AG08396 (cell line): Measurements from ENCODE around the gene MAGI2.
"Not testable (repeated sequence)": the region's sequence is repeated elsewhere in the genome, so short reads cannot be mapped to it uniquely, and the experiment has no call there.

ENCODE experiments used
- DNase-seq: peaks from one replicate; pipeline ENCODE4 v3.0.0; 2012; ENCODE audit warnings: low spot score, mixed read lengths

MAGI2 gene

DNA sequence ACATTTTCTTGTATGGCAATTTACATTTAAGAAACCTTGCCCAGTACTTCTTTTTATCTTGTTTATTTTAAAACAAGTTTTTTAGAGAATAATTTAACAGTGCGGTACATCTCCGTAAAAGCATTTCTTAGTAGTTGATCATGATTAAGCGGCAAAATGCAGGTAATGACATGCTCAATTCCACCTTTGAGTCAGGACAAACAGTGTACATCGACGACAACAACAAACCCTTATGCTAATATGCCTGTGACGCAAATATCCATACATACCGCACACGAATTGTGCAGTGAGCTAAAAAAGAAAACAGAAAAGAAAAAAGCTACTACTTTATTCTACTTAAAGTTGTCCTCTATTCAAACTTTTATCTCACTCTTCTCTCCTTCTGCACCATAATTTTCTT lies 1.9 kb downstream of the MAGI2 start:
- DNase-seq = no peak

DNA sequence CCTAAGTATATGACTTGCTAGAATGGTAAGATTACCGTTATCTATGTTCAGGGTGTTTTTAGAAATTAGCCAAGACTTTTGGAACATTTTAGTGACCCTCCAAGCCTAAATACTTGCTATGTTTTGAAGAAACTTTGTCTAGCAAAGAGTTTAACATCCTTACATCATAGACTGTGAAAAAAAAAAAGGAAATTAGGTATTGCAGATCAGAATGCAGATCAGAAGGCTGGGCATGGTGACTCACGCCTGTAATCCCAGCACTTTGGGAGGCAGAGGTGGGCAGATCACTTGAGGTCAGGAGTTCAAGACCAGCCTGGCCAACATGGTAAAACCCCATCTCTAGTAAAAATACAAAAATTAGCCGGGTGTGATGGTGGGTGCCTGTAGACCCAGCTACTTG lies 10.7 kb downstream of the MAGI2 start:
- DNase-seq = not testable (repeated sequence)

DNA sequence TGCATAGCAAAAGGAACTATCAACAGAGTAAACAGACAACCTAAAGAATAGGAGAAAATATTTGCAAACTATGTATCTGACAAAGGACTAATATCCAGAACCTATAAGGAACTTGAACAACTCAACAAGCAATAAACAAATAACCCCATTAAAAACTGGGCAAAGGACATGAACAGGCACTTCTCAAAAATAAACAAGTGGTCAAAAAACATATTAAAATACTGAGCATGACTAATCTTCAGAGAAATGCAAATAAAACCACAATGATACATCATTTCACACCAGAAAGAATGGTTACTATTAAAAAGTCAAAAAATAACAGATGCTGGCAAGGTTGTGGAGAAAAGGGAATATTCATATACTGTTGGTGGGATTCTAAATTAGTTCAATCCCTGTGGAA lies 17.1 kb downstream of the MAGI2 start:
- no peak for DNase-seq

DNA sequence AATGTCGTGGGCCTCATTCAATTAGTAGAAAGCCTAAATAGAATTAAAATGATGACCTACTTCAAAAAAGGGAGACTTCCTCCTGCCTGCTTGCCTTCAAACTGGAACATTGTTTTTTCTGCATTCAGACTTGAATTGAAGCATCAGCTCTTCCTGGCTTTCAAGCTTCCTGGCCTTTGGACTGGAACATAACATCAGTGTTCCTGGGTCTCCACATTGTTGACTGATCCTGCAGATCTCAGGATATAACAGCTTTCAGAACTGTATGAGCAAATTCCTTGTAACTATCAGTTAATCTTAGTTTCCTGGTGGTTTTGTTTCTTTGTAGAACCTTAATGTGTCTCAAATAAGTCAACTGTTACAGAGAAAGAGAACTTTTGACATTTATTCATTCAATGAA lies 18.6 kb downstream of the MAGI2 start:
- no peak for DNase-seq

DNA sequence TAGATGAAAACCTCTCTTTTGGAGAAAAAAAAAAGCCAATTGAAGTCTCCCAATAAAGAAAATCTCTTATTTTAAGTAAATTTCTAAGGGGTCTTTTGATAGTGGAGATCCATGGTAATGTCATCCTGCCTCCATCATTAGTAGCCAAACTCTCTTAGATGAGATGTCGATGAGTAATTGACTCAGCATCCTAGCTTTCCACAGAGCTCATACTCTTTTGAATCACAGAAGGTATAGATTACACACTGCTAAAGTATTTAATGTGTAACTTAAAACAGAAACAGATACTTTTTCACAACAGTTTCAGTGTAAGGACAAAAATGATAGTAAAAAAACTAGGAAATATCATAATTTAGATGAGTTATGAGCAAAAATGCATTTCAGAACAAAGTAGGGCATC lies 19.4 kb downstream of the MAGI2 start:
- peak; percentile 21 for DNase-seq

DNA sequence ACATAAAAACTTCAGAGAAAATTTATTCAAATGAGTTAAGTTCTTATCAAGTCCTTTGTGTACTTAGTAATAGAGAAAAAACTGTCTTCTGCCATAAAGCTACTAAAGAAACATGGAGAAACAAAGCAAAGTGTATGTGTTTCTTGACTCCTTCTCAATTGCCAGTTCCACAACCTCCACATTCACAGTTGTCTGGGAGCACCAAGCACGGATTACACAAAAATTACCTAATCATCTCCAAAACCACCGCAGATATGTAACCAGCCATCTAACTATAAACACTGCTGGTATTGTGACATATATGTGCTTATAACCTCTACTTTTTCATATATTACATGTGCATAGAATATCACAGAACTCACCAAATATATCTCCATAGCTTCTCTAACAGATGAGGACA lies 23.1 kb downstream of the MAGI2 start:
- DNase-seq = no peak

DNA sequence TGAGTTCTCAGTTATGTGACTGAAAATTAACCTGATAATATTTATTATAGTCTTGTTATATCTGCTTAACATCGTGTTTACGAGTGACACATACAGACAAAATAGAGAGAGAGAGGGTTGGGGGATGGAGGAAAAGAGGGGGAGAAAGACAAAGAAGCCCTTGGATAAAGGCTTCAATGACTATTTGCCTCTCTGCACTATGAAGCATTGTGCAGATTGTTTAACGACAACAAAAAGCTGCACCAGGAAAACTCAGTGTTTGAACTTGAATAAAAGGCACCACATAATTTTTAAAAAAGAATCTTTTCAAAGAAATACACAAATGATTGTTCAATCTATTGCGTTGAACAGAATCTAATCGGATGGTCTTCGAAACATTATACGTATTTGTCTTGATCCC lies 27.8 kb downstream of the MAGI2 start:
- DNase-seq = no peak

DNA sequence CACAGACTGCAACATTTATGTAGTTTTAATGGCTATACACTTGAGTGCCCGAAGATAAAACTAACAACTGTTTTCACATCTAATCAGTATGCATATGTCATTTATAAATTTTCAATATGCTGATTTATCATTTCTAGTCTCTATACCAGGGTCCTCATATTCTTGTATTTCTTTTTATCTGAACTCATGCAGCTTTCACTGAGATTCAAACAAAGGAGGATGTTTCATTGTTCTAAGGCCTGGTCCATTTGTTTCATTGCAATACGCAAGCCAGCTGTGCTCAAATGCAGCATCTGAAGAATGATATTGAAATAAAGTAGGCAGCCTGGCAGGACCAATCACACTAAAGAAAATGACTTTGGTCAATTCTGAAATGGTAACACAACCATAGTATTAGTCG lies 31.7 kb downstream of the MAGI2 start:
- DNase-seq = no peak

DNA sequence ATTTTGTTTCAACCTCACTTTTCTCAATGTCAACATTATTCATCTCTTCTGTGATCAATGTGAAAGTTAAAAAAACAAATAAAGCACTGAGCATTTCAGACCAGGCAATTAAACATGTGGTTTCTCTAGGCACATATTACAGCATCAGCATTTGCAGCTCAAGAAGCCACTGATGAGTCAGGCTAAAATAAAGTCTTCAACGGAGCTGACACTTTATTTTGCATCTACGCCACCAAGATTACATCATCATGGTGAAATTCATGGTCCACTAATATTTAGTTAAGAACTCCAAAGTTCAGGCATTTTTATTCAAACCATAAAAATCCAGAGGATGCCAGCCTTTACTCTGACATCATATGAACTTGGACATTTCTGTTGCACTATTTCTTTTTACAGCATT lies 33.0 kb downstream of the MAGI2 start:
- DNase-seq = peak; percentile 43

DNA sequence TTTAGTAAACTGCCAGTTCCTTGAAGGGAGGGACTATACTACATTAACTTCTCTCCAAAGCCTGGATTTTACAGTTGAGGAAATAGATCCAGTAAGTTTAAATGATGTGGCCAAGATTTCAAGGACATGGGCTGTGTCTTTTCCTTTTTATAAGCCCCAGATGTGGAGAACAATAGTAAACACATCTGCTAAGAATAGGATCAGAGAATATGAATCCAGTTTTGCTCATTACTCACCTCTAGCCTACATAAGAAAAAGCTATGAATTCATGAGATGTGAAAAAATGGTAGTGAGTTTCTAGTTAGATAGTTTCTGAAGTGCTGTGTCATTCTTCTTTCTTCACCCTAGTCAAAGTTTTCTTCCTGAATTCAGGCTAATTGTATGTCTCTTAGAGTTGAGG lies 38.6 kb downstream of the MAGI2 start:
- no peak for DNase-seq

DNA sequence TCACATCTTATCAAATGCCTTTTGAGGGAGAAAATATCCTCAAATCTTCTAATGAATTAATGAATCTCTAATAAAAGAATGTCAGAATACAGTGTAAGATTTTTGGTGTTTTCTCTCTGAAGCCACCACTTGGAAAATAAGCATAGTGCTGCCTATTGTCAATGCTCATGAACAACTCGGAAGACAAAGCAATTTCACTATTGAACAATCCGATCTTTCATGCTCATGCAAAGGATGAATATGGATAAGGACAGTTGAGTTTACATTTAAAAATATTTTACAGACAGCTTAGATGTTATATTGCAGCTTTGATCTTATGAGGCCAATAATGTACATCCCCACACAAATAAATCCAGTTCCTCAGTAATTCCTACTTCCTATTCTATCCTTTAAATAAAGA lies 40.6 kb downstream of the MAGI2 start:
- DNase-seq = no peak

DNA sequence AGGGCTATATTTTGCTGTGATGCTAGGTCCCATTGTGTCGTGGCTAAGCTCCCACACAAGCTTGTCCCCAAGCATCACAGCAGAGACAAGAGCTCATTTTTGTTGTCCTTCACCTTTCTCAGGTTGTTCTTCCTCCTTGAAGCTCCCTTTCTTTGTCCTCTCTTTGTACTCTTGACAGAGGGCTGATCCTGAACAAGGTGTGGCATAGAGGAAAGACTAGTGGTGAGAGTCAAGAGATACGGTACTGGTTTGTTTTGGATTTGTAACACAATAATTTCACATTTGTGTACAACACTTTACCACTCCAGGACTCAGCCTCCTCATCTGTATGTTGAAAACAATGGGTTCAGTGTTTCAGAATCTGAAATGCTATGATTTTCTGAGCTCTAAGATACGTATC lies 41.0 kb downstream of the MAGI2 start:
- DNase-seq = no peak

DNA sequence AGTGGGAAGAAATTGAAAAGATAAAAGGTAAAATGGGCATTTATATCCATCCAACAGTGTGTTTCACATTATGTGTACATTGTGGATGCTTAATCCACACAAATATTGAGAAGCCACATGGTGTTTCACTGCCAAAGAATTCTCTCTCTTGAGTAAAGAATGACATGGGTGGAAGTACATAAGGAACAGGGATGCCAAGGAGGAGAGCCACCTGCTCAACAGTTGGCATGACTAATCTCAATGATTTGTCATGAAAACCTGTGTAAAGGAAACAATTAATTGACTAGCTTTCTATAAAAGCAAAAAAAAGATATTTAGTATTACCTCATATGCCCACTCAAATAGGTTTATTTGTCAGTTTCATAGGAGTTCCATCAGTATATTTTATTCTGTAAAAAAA lies 43.1 kb downstream of the MAGI2 start:
- no peak for DNase-seq

DNA sequence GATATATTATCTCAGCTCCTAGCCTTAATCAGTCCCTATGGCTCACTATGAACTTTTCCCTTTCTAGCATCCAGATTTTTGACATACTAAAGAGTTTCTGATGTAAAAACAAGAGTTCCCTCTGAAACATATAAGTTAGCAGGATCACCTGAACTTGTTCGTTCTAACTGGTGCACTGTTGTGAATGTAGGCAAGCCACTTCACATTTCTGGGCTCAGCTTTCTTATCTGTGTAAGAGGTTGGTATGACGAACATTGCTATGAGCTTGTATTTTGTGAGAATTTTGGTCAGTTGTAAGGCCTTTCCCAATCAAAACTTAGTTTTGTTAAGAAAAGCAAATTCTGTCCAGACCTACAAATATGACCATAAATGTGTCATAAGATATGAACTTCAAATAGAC lies 46.1 kb downstream of the MAGI2 start:
- DNase-seq = no peak

DNA sequence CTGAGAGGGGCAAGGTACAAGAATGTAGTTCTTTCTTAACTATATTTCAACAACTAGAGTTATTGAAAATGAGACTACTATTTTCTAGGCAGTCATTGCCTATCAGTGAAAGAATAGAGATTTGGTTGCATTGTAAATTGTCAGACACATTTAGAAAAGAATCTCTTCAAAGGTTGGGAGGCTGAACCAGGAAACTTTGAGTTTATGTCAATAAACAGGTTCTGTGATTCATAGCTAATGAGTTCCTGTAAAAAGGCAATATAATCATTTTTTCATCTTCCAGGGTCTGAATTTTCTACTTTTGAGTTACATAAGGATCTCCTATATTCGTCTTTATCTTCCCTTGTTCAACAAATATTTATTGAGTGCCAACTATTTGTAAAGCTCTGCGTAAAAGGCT lies 47.1 kb downstream of the MAGI2 start:
- no peak for DNase-seq

DNA sequence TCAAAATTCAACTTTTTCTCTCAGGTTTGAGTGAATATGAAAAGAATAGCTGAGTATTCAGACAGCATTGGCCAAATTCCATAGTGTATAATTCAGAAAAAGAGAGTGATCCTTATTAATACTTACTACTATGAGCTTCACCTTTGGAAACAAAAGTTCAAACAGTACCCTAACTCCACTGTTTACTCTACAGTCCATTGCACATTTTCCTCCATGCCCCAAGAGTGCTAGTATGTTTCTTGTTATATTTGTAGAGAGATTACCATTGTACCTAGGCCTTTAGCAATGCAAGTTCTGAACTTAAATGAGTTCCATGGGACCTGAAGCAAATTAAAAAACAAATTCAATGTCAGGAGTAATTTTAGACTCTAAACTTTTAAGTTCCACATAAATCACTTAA lies 48.1 kb downstream of the MAGI2 start:
- DNase-seq = no peak

DNA sequence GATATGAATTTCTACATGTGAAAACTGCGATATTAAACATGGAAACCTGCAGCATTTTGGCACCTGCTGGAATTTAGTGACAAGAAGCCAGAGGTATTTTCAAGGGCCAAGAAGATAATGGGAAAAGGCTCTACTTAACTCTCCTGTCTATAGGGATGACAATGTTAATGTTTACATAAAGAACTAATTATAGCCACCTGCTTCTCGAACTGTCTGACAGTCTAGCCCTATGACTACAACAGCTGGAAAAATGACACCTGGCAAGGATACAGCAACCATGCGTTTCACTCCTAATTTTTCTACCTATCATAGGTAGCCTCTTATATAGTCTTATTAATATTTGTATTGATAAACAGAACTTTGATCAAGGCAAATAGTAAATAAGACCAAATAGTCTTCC lies 49.6 kb downstream of the MAGI2 start:
- DNase-seq = no peak

DNA sequence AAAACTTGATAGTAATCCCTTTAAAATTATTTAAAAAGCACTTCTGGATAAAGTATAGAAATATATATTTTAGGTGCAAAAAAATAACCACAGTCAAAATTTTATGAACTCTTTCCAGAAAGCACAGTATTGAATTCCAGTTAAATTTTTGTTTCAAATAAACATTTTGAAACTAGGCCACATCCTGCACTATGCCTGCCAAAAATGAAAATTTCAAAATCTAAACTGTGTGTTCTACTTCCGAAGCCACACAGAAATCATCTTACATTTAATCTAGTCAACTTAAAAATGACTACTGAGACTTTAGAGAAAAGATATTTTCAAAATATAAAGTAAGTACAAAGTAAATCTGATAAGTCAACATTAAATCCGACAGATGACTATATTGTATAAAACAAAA lies 50.0 kb downstream of the MAGI2 start:
- DNase-seq = no peak

DNA sequence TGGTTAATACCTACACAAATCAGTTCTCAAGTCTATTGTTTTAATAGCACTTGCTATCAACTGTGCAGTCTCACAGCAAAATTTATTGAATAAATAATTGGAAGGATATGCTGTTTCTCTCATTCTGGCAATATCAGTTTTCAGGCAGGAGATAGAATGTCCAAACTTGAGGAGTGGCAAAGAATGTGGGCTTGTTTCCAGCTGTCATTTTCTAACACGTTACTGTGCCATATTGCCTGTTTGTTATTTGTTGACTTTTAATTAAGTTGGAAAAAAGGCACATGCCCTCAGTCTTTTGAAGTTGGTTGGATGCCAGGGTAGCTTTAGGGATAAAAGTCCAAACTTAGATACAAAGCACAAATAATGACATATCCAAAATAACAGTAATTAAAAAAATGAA lies 52.2 kb downstream of the MAGI2 start:
- no peak for DNase-seq

DNA sequence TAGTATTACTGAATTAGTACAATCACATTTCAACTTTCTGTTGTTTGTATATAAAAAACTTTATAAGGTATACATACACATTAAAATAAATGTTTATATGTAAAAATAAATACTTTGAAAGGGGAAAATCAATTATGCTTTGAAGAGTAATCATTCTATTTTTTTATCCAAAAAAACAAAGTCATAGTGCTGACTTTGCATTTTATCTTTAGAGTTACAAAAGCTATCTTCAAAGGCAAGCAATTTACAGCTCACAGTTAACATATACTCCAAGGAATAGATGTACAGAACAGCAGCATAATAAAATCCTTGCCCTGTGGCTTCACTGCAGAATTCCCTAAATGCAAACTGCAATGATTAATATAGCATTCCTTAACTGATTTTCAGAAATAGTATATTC lies 53.2 kb downstream of the MAGI2 start:
- DNase-seq = no peak

DNA sequence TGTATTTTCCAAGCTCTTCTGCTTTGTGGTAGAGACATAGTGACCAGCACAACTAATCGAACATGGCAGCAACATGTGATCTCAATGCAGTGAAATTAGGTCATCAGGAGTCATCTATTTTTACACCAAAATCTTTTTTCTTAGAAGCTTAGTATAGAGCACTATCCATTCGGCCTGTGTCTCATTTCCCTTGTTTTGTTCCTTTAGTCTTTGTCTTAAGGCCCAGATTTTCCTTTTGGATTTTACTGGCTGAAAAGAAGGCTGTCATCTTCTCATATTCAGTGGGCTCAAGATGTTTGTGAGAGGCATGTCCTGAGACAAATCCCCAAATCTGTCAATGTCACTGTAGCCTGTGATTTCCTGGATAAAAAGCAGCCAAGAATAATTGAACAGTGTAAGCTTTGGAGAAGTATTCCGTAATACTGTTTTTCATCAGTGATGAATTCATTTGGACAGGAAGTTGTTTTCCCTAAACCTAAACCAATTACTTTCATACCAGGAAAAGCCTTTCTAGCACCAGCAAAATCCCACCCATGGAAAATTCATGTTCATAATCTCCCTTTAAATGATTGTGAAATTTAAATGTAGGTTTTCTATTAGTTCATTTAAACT lies 55.2 kb downstream of the MAGI2 start:
- DNase-seq = no peak

DNA sequence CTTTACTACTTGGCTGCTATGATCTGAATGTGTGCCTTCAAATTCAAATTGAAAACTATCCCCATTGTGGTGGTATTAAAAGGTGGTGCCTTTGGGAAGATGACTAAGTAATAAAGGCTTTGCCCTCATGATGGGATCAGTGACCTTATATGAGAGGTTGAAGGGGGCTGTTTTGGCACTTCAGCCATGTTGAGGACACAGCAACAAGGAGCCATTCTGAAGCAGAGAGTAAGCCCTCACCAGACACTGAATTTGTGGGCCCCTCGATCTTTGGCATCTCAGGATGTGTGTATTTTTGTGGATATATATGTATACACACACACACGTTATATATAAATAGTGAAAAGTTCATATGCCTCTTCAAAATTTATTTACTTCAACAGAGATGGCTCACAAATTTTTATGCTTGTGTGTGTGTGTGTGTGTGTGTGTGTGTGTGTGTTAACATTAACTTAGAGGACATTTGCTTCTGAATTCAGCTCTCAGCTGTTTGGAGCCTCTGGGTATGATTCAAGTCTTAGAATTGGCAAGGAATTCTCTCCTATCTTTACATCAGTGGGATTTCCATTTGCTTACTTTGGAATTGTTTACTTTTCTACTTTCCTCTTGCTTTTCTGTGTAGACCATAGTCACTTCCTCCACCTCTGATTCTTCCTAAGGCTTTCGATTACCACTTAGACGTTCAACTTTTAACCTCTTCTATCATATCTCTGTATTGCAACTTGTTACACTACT lies 66.6 kb downstream of the MAGI2 start:
- peak; percentile 8 for DNase-seq

DNA sequence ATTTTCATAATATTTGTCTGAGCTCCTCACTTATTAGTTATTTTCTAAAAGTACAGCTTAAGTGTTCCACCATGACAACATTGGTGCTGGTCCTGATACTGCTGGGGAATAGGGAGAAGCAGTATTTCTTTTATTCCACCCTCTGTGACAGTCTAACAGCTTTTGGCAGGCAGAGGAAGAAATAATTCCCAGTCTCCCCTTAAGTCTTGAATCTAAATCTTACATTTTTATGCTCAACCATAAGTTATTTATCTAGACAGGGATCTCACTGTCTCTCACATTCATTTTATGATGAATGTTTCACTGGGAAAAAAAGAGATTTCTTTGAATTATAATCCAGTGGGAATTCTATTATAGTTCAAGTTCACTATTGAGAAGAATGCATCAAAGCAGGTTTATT lies 71.5 kb downstream of the MAGI2 start:
- DNase-seq = no peak

DNA sequence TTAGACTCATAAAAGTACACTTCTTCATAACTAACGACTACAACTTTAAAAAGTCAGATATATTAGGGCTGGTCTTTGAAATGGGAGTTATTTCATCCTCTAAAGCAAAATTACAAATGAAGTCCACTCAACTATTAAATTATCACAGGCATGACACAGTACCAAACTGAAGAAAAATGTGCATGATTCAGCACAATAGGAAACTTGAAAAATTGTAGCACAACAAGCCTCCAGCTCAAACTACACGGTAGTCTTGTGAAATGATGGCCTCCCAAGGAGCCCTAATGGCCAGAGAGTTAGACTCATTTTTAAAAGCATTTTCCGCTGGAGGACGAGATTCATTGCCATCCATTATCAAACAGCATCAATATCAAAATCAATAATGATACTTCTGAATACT lies 76.4 kb downstream of the MAGI2 start:
- no peak for DNase-seq
